DLD1 (cell line): ENCODE results near the gene GAGE10.
"Not testable (repeated sequence)": the region's sequence is repeated elsewhere in the genome, so short reads cannot be mapped to it uniquely, and the experiment has no call there.

Experiments used
- in situ Hi-C: cut with HindIII; loops from 2 replicates; pipeline ENCODE4 v1.10.0; 2017; ENCODE audit warnings: low sequenced_read_pairs

The GAGE10 gene

GRCh38 chrX:49322266-49322665 is 18.8 kb downstream of the GAGE10 start:
- in situ Hi-C loops, result not testable (repeated sequence)

GRCh38 chrX:49323735-49324134 is 20.3 kb downstream of the GAGE10 start:
- in situ Hi-C loops, result not testable (repeated sequence)

GRCh38 chrX:49330421-49330820 is 27.0 kb downstream of the GAGE10 start:
- in situ Hi-C loops, result not testable (repeated sequence)

GRCh38 chrX:49331282-49331681 is 27.8 kb downstream of the GAGE10 start, which contains the start of gene GAGE13:
Gene GAGE13, plus strand, starts transcription at chrX:49331582. Its CDS starts 1,156 bp downstream, at chrX:49332738.
- in situ Hi-C loops, result not testable (repeated sequence)

- in situ Hi-C loops, result not testable (repeated sequence)
Measured at GRCh38 chrX:49331841-49332240, 28.4 kb downstream of the GAGE10 start.

GRCh38 chrX:49341449-49341848 is 38.0 kb downstream of the GAGE10 start:
- in situ Hi-C loops, result not testable (repeated sequence)

- in situ Hi-C loops, result not testable (repeated sequence)
Measured at GRCh38 chrX:49344496-49345175, 41.2 kb downstream of the GAGE10 start.

- in situ Hi-C loops, result not testable (repeated sequence)
Measured at GRCh38 chrX:49345402-49345801, 42.0 kb downstream of the GAGE10 start.

- in situ Hi-C loops, result not testable (repeated sequence)
Measured at GRCh38 chrX:49346150-49346549, 42.7 kb downstream of the GAGE10 start.
